Keratinocyte (primary cell): Measurements from ENCODE around the gene ZNF560.

Source experiments
- CTCF ChIP-seq, 3 experiments: IDR thresholded peaks in 1 of 3; conservative IDR thresholded peaks in 1 of 3; optimal IDR thresholded peaks in 1 of 3; 2 replicates in 2 of 3; 3 replicates in 1 of 3; pipeline versions ENCODE3 to v1.5.1; 2011; ENCODE audit warnings: low read length in 3 of 3, mild to moderate bottlenecking in 3 of 3, moderate library complexity in 2 of 3, control low read depth in 1 of 3, inconsistent platforms in 1 of 3; ENCODE audit not compliant: insufficient read depth in 2 of 3; ENCODE audit errors: extremely low read depth in 1 of 3
- EZH2 ChIP-seq: IDR thresholded peaks from one replicate; pipeline ENCODE4 v1.6.1; 2012; ENCODE audit warnings: inconsistent platforms, mild to moderate bottlenecking, low read length, moderate library complexity

DNA sequence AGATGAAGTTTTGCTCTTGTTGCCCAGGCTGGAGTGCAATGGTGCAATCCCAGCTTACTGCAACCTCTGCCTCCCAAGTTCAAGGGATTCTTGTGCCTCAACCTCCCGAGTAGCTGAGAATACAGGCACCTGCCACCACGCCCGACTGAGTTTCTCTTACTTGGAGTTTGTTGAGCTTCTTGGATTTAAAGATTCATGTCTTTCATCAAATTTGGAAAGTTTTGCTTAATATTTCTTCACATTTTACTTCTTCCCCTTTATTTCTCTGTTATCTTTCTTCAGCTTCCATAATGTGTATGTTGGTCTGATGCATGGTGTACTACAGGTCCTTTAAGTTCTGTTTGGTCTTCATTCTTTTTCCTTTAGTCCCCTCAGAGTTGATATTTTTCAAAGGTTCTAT, 8.9 kb upstream of the ZNF560 start:
- TF ChIP-seq CTCF (optimal IDR thresholded peaks at IDR 0.05 in 1 of 3, IDR thresholded peaks at IDR 0.05 in 1 of 3, conservative IDR thresholded peaks at IDR 0.05 in 1 of 3; ENCODE audit: extremely low read depth in 1 of 3, insufficient read depth in 2 of 3, low read length in 3 of 3) (no peak), EZH2 (no peak)
